HEK293T (cell line): ENCODE data around the gene CCNDBP1.

Source experiments
- BHLHE40 ChIP-seq: fragments of 450-650 bp; IDR thresholded peaks from 2 replicates; pipeline ENCODE4 v1.6.1; 2016; ENCODE audit warnings: mild to moderate bottlenecking, moderate library complexity, borderline replicate concordance
- ELF4 ChIP-seq: fragments of 450-650 bp; IDR thresholded peaks from 2 replicates; pipeline ENCODE4 v1.6.1; 2017; ENCODE audit warnings: antibody characterized with exemption
- FOXA1 ChIP-seq: fragments of 450-650 bp; IDR thresholded peaks from 2 replicates; pipeline ENCODE4 v1.6.1; 2016; ENCODE audit warnings: mild to moderate bottlenecking
- FOXM1 ChIP-seq: fragments of 450-650 bp; IDR thresholded peaks from 2 replicates; pipeline ENCODE4 v1.6.1; 2017; ENCODE audit warnings: mild to moderate bottlenecking, borderline replicate concordance
- L3MBTL2 ChIP-seq: fragments of 450-650 bp; conservative IDR thresholded peaks from 2 replicates; pipeline ENCODE4 v1.6.1; 2016; ENCODE audit warnings: mild to moderate bottlenecking
- SP1 ChIP-seq: fragments of 450-650 bp; IDR thresholded peaks from 2 replicates; pipeline ENCODE4 v1.6.1; 2017

DNA sequence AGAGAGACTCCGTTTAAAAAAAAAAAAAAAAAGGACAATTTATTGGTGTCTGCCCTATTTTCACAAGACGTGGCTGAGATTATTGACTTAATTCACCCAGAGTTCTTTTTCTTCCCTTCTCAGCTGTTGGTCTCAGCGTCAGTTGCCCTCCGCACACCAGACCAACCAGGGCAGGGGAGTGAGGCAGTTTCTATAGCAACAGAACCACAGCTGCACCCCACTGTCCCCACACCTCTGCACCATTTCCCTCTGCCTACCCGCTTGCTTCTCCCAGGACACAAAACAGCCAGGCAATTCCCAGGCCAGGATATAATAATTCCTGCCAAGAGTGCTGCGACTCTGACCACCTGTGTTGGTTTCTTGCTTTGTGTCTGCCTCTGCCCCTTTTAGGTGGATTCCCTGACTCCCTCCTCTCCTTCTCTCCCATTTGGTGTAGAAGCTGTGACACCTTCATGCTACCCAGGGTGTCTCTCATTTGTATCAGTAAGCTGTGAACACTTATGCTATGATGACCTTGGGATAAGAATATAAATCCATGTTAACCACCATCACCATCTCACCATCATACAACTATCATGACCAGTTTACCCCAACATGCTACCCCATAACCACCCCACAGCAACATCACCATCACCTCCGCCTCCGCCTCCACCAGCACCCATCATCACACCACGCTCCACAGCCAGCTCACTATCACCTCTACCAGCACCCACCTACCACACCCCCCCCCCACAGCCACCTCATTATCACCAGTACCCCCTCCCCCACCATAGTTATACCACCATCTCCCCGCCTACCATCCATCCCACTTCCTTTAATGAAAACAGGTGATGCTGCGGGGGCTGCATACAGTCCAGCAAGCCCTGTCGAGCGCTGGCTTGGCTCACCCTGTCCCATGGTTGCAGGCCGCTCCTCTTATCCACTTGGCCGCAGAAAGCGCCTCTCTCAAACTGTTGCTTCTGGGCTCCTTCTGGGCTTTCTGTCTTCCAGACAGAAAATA, 35.0 kb downstream of the CCNDBP1 start:
- TF ChIP-seq FOXA1 (no peak), FOXM1 (no peak), ELF4 (no peak), L3MBTL2 (no peak), BHLHE40 (no peak), SP1 (no peak)
